HG03103 (cell line): Measurements from ENCODE around the gene DDX39B.
"Not testable (repeated sequence)": the region's sequence is repeated elsewhere in the genome, so short reads cannot be mapped to it uniquely, and the experiment has no call there.

ENCODE experiments used
- ATAC-seq: cut with Tn5 transposase; IDR thresholded peaks from one replicate; pipeline ENCODE4 v1.9.1; 2021; ENCODE audit warnings: low read depth; ENCODE audit not compliant: unreplicated experiment

Gene DDX39B

GRCh38 chr6:31551371-31551770 lies 9.6 kb upstream of the DDX39B start:
- ATAC-seq: not testable (repeated sequence)

DNA sequence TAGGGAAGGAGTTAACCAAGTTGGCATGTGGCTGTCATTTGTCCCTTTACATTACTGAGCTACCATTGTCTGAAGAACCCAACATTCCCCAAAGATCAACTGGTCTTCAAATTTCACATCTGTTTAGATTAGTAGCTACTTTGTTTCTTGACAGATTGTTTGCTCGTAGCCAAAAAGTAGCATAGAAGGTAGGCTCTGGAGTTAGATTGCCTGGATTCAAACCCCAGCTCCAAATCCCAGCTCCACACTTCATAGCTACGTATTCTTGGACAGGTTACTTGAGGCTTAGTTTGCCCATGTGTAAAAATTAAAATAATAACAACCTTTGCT lies 6.7 kb upstream of the DDX39B start:
- ATAC-seq: no peak

DNA sequence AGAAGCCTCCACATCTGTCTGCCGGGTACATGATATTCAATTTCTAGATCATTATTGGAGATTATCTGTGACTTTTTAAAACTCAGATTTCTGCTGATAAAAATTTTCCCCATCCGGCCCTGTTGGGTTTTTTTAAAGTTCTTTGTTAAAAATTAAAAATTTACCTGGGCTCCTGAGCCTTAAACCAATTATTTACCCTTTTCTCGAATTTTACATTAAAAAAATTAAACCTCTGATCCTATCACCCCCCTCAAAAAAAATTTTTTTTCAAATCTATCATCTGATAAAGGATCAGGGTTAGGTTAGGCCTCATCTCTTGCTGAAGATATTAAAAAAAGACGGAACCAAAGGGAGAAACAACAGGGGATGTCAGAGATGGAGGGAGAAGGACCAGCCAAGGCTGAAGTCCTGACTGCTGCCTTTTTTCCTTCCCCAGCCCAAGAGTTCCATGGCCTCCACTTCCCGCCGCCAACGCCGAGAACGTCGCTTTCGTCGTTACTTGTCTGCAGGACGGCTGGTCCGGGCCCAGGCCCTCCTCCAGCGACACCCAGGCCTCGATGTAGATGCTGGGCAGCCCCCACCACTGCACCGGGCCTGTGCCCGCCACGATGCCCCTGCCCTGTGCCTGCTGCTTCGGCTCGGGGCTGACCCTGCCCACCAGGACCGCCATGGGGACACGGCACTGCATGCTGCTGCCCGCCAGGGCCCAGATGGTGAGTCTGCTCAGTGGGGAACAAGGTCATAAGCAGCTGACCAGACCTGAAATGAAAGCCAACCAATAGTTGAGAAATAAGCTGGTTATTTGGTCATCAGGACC lies 6.1 kb upstream of the DDX39B start:
- no peak for ATAC-seq

GRCh38 chr6:31546958-31547726 lies 5.3 kb upstream of the DDX39B start, which contains the start of gene NFKBIL1:
Gene NFKBIL1, plus strand, starts transcription at chr6:31547608. Its CDS starts 87 bp downstream, at chr6:31547695.
- peak; percentile 59 for ATAC-seq

GRCh38 chr6:31546339-31546957 lies 4.6 kb upstream of the DDX39B start, which contains the start of gene ATP6V1G2:
Gene ATP6V1G2, minus strand, starts transcription at chr6:31546608. Its CDS starts 49 bp downstream, at chr6:31546559.
- peak; percentile 44 for ATAC-seq

DNA sequence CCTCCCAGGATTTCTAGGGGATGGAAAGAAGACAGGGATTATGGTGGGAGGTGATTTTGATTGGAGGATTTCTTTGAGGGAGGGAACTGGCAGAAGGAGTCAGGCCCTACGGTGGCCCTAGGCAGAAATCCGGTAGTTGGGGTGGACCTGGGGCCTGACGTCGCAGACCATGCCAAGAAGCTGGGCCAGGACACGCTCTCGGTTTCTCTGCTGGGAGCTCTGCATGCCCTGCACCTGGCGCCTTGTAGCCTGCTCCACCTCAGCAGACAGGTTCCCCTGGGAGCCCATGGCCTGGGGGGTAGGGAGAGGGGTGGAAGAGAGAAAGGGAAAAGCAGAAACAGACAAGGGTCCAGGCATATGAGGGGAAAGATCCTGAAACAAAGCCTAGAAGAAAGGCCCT lies 3.5 kb upstream of the DDX39B start:
- ATAC-seq: no peak

- ATAC-seq: no peak
Measured at GRCh38 chr6:31544676-31545075, 2.9 kb upstream of the DDX39B start.

GRCh38 chr6:31543639-31544038 lies 1.8 kb upstream of the DDX39B start:
- ATAC-seq: no peak

GRCh38 chr6:31541059-31541657 lies 645 bp downstream of the DDX39B start:
- peak; percentile 18 for ATAC-seq

GRCh38 chr6:31540640-31541039 lies 1.2 kb downstream of the DDX39B start:
- ATAC-seq: no peak

DNA sequence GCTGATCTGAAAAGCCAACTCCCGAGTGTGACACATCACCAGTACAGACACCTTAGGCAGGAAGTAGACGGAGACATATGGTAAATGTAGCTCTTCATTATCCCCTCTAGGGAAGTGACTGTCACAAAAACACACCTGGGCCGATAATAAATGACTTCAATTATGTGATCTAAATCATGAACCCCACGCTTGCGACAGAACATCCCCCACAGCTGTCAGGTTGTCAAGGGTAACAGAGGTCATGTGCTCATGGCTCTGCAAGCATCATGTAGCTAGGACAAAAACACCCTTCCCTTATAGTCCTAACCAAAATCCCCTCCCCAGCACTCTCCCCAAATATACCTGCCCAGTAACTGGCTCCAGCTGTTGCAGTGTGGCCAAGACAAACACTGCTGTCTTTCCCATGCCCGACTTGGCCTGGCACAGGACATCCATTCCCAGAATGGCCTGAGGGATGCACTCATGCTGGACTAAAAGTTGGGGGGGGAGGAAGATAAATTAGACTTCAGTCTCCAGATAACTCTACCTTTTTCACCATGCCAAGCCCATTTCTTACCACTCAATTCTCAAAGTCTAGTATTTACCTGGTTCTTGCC lies 2.9 kb downstream of the DDX39B start:
- ATAC-seq: no peak

DNA sequence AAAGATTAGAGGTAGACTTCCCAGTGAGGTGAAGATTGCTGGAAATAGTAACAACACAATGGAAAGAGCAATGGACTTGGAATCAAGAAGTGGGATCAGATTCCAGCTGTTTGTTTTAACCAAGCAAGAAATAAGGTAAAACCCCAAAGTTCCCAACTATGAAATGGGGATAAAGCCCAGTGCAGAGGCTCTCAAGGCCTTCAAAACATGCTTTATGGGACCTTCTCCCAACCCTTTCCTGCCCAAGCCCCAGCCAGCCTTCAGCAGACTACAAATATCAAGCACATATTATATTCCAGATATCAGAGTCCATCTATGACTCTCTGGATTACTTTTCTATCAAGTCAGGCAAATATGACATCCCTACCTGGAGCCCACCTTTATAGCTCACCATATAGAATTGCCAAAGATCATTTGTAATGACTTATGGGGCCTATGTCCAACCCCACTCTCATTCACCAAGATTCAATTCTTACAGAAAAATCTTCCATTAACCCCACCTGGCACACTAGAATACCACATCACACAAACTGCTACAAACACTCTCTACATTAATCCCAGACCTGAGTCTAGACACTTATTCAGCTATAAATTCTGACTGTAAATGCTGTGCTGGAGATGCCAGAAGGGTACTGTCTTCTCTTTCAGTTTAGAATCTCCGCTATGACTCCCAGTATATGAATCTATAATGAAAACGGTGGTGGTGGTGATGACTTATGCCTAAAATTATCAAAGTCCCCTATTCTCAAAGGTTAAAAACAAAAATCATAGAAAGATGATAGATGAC lies 6.1 kb downstream of the DDX39B start:
- ATAC-seq: no peak

DNA sequence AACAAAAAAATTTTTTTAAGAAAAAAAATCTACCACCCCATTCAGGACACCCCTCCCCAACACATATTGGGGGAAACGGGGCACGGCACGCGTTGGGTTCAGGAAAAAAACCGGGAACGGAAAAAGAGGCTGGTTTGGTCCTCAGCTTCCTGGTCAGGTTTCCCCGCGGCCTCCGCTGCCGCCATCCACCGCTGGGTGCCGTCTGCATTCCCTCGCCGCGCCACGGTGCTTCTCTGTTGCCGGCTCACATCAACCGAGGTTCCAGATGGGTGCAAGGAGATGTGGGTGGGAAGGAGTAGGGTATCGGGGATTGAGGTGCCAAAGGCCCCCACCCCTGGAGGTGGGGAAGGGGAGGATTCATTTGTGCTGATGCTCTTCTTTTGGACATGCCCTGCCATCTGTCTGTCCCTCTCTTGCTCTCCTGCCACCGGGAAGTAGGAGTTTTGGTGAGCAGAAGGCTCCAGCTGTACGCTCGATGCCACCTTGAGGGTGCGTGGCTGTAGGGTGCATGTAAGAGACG lies 7.2 kb downstream of the DDX39B start:
- no peak for ATAC-seq

DNA sequence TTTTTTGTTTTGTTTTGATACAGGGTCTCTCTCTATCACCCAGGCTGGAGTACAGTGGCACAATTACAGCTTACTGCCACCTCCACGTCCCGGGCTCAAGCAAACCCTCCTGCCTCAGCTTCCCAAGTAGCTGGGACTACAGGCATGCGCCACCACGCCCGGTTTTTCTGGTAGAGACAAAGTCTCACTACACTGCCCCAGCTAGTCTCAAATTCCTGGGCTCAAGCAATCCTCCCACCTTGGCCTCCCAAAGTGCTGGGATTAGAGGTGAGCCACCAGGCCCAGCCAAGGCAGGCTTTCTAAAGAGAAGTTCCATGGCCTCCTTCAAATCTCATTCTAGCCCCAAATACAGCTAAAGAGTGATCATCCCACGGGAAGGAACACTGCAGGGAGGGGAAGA lies 7.8 kb downstream of the DDX39B start:
- no peak for ATAC-seq

- no peak for ATAC-seq
Measured at GRCh38 chr6:31533455-31533841, 8.4 kb downstream of the DDX39B start.

- ATAC-seq: no peak
Measured at GRCh38 chr6:31532644-31533454, 9.0 kb downstream of the DDX39B start.

DNA sequence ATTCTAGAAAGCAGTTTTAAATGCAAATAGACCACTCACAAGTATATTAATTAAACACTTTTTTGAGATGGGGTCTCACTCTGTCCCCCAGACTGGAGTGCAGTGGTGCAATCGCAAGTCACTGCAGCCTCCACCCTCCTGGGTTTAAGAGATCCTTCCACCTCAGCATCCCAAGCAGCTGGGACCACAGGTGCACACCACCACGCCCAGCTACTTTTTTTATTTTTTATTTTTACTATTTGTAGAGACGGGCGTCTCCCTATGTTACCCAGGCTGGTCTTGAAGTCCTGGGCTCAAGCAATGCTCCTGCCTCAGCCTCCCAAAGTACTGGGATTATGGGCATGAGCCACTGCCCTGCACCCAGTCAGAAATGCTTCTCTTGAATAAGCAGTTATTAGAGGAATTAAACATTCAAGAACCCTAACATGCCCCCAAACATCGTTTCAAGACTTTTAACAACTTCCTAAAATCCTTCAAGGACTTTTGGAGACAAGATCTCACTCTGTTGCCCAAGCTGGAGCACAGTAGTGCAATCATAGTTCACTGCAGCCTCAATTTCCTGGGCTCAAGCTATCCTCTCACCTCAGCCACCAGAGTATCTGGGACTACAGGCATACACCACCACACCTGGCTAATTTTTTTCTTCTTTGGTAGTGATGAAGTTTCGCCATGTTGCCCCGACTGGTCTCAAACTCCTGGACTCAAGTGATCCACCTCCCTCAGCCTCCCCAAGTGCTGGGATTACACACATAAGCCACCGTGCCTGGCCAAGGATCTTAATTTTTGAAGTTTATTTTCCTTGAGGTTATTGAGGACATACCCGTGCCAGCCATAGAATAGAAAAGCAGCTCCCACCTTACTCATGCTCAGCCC lies 9.8 kb downstream of the DDX39B start:
- no peak for ATAC-seq

GRCh38 chr6:31531162-31531561 lies 10.6 kb downstream of the DDX39B start:
- ATAC-seq: no peak
